ENCODE measurements around the gene FOXP1.

FOXP1 gene

DNA sequence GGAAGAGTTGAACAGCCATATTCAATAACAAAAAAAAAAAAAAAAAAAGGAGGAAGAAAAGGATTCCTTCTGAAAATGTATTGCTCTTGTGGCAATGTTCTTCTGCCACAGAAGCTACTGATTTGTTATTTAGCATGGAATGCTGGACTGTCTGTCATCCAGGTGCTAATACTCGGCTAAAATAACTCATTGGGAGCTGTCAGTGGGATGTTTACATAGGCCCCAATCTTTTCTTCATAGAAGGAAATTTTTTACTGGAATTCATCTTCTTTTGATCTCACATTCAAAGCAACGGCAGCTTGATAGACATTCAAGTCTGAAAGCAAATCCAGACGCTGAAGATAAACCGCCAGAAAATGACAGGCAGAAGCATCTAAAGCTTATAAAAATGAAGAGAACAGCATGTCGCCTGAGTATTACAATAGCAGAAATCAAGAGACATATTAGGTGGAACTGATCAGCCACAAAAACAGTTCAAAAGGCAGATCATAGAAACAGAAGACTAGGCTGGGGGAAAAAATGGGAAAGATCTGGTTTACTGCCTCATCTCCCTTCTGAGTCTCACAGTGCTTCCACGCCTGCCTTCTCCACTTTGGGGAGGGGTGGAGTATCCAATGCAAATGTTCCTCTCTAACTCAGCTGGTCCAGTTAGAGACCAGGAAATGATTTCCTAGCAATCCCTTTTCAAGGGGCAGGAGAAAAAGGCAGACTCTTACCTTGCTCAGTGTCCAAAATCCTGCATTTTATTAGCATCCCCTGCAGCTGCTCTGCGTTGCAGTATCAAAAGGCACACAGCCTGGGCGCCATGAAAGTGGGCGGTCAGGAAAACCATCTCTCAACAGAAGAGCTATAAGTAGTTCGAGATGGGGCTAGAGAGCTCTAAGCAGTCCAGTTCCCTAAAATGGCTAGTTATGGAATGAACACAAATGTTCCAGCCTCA lies 451.9 kb downstream of the FOXP1 start:
- DNase-seq: no peak

GRCh38 chr3:71130471-71131374 lies 452.8 kb downstream of the FOXP1 start:
- DNase-seq: no peak

- no peak for DNase-seq
These were observed 453.7 kb downstream of the FOXP1 start for GRCh38 chr3:71129611-71130431.

GRCh38 chr3:71128961-71129360 lies 454.6 kb downstream of the FOXP1 start:
- no peak for DNase-seq

DNA sequence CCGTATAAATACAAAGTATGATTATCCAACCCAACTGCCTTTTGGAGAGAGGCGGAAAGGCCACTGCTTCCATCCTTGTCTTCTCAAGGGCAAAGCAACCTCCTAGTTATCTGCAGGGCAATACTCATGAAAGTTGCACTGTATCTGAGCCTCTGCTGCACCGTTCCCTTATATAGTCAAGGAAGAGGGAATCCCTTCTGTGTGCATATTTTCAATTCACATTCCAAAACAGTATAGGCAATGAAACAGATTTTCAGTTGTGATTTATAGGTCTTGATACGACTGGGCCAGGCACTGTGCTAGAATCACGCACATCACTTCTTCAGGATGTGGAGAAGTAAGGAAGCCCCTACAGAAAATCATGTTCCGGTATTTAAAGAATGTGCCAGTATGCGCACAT lies 455.7 kb downstream of the FOXP1 start:
- no peak for DNase-seq

DNA sequence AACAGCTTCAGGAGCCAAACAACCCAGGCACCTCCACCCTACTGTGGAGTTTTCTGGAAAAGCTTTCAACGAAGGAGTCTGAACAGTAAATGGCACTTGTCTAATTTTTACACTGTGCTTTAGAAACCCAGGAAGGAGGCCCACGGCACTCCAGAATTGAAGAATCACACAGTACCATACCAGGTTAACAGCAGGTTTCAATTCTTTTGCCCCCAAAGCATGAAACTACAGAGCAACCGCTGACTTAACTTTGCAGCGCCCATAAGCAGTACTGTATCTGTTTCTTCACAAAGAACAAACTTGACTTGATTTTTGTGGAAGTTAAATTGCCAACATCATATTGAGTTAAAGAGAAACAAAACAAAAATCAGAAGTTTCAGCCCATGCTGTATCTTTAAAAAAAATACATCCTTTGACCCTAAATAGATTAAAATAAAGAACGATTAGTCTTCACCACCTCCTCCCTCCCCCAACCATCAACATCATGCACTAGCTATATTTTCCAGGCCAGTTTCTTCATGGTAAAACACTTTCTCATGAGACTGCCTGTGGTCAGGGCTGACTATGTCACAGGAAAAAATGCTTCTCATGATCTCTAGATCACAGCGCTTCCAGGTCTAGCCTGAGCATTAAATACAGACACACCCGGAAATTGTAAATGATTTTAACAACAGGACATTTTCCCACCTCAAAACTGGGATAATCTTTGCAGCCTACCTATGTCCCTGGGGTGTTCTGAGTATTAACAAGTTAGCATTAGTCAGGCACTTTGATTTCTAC lies 456.3 kb downstream of the FOXP1 start:
- DNase-seq: no peak

DNA sequence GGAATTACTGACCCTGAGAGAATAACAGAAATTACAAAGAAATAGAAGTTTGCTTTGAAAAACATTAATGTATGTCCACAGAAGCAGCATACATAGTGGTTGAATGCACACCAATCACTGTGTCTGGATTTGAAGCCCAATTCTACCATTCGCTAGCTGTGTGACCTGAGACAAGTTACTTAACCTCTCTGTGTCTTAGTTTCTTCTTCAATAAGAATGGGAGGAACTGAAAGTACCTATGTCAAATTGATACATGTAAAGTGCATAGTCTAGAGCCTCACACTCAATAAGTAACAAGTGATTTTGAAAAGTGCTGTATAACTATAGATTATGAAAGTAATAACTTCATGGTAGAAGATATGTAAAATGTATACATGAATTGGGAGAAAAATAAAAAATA lies 457.8 kb downstream of the FOXP1 start:
- DNase-seq: no peak

DNA sequence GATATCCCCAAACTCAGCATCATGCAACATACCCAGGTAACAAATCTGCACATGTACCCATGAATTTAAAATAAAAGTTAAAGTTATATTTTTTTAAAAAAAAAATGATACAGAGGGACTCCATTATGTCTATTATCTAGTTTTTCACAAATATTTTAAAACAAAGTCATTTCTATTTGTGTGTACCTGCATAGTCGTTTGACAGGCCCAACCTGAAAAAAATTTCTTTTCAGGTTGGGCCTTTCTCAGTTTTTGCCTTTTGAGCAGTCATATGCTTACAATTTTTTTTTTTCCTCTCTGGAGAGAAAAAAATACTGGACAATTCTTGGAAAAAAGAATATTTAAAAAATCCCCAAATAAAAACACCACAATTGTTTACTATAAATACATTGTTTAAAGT lies 459.5 kb downstream of the FOXP1 start:
- DNase-seq: no peak

DNA sequence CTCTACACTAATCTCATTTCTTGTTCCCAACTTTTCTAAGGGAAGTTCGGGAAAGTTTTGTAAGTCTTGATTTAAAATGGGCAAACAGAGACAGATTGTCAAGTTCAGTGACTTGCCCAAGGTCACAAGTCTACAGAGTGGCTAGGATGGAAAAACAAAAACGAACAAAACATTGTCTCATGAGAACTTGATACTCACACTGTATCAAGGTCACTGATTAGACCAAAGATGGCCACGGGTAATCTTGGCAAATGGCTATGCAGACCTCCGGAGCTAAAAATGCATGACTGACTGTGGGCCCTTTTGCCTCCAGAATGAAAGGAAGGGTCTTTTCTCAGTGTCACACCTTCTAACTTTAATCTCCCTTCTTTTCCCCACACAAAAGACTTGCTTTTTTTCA lies 460.9 kb downstream of the FOXP1 start:
- DNase-seq: no peak

GRCh38 chr3:71121429-71122167 lies 461.9 kb downstream of the FOXP1 start:
- no peak for DNase-seq

- DNase-seq: no peak
These were observed 463.5 kb downstream of the FOXP1 start for GRCh38 chr3:71120012-71120411.

GRCh38 chr3:71119171-71119570 lies 464.4 kb downstream of the FOXP1 start:
- DNase-seq: no peak

DNA sequence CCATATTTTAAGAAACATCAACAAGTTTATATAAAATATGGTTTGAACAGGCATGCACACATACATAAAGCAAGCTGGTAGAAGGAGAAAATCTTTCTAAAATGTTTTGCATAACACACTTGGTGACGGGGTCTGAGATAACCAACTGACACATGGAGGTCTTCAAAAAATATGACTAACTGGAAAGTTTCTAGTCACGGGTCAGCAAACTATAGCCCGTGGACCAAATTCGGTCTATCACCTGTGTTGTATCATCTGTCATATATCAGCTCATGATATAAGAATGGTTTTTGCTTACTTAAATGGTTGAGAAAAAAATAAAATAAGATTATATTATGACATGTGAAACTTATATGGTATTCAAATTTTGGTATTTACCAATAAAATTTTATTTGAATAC lies 465.1 kb downstream of the FOXP1 start:
- no peak for DNase-seq

GRCh38 chr3:71117572-71118247 lies 465.8 kb downstream of the FOXP1 start:
- no peak for DNase-seq

- no peak for DNase-seq
These were observed 468.9 kb downstream of the FOXP1 start for GRCh38 chr3:71114610-71115009.

GRCh38 chr3:71112576-71112975 lies 471.0 kb downstream of the FOXP1 start:
- DNase-seq: no peak

DNA sequence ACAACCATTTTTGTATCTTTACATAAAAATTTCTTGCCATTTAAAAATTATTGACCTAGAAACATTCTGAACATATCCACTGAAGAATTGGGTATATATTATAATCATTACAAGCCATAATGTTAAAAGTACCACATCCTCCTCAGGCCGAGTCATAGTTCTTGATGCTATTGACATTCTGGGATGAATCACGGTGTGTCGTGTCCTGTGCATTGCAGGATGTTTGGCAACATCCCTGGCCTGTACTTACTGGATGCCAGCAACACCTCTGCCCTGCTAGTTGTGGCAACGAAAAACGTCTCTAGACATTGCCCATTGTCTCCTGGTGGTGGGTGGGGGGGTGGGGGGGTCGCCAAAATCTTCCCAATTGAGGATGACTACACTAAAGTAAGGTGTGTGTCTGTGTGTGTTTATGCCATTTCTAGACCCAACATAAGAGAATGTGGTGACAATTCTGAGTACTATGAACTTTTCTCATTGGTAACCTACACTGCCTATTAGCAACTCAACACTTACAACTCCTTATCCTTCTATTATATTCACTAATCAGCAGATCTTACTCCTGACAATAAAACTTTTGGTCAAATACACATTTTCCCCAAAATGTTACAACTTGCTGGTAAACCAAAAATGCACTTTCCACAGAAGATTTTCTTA lies 471.6 kb downstream of the FOXP1 start:
- DNase-seq: no peak

DNA sequence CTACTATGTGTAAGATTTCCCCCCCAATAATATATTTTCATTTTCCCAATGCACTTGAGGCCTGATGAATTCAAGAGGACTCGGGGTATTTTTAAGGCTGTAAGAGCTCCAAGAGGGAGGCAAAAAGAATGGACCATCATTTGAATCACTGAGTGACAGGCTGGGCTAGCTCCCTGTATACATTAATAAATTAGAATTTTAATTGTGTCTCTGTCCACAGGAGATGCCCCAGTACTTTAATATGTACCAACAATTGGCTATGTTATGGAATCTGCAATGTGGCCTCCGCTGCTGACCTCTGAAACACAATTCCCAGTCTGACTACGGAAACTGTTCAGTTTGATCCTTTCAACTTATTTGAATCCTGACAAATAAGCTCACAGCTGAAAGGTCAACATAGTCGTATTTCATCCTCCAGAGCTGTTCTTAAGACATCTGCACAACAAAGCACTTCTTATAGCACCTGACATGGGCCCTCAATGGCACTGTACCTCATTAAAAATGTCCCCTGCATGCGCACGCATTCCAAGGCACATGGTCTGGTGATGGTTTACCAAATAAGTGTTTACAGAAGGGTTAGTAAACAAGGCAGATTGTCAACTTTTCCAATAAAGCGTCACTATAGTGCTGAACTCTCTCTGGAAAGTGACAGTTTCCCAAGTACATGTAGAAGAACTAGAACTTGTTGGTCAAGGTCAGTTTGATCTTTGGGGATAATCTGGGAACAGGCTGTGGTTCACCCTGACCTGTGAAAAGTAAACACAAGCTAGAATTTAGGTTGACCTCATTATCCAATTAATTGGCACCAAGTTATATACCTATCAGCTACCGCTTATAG lies 472.9 kb downstream of the FOXP1 start:
- no peak for DNase-seq

- no peak for DNase-seq
These were observed 473.6 kb downstream of the FOXP1 start for GRCh38 chr3:71109977-71110285.
